Inflammatory macrophage treated with lipopolysaccharide for 4 hours (primary cell): ENCODE measurements around the gene TEAD1.
A peak's percentile ranks its signal among the peaks of the same experiment; 100 is the strongest.

ENCODE experiments used
- DNase-seq: peaks from one replicate; pipeline ENCODE4 v3.0.0-alpha.2; 2020

Gene TEAD1

DNA sequence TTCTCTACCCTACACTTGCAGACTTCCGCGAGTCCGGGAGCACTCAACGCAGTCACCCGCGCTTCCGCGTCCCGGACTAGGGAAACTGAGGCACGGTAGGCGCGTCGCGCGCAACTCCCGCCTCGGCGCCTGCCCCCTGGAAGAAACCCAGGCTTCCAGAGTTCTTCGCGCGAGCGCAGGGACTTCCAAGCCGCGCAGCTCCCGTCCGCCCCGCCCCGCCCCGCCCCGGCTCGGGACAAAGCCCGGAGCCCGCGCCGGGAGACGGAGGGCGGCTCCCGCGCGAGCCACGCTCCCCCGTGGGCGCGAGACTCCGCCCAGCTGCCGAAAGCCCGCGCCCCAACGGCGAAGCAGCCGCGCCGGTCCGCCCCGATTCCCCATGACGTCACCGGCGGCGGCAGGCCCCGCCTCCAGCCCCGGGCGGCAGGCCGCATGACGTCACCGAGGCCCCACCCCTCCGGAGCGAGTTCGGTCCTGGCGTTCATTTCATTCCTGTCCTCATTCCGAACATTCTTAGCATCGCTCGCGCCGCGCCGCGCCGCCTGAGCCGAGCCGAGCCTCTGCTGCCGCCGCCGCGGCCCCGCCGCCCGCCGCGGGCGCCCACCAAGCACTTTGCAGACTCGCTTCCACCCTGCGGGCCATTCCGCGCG lies at the start of gene TEAD1:
TEAD1 (plus strand) TSS at position 498 of the 647 bp plus-strand sequence.
- peak; percentile 81 for DNase-seq

DNA sequence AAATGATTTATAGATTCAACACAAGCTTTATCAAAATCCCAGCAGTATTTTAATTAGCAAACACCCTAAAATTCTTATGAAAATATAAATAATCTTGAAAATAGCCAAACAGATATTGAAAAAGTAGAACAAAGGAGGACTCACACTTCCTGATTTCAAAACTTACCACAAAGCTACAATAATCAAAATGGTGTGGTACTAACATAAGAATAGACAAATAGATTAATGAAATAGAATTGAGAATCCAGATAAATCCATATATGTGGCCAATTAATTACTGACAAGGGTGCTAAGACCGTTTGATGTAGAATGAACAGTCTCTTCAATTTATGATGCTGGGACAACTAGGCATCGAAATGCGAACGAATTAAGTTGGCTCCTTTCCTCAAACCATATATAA lies 49.6 kb upstream of the TEAD1 start:
- no peak for DNase-seq

DNA sequence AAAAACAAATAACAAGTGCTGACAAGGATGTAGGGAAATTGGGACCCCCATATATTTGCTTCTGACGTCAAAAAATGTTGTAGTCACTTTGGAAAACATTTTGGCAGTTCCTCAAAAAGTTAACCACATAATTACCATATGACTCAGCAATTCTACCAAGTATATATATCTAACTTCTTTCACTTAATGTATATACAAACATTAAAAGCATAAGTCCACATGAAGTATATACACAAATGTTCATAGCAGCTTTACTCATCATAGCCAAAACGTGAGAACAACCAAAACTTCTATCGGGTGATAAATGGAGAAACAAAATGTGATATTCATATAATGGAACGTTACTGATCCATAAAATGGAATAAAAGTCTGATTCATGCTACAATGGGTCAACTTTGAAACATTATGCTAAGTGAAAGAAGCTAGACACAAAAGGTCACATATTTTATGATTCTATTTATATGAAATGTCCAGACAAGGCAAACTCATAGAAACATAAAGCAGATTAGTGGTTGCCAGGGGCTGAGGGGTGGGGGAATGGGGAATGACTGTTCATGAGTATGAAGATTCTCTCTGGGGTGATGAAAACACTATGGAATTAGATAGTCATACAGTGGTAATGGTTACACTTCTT lies 48.7 kb upstream of the TEAD1 start:
- DNase-seq: no peak

DNA sequence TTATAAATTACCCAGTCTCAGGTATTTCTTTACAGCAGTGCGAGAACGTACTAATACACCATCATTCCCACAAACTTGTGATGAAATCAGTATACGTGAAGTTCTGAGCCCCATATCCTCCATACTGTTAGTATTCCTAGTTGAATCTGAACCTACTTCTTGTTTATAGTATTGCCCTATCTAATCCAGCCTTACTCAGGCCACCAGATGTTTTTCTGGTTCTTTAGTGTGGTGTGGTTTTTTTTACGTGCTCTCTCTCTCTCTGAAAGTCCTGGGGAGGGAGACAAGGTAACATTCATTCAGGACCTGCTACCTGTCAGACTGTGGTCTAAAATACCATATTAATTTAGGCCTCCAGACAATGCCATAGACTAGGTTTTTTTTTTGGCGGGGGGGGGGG lies 47.6 kb upstream of the TEAD1 start:
- no peak for DNase-seq

DNA sequence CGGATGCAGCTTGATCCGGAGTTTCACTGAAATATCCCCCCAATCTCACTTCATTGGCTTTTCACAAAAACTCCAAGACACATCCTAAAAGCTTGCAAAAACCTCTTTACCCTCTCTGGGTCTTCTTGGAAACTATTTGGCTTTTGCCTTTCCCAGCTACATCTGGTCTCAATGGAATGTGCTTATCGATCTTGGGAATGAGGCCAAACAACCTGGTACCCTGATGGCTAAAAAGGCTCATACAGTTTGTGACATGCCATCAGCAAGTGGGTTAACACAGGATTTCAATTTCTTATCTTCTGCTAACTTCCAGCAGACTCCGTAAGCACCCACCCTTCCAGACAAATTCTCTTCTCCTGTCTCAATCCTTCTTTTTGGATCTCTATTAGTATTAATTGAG lies 45.9 kb upstream of the TEAD1 start:
- no peak for DNase-seq

DNA sequence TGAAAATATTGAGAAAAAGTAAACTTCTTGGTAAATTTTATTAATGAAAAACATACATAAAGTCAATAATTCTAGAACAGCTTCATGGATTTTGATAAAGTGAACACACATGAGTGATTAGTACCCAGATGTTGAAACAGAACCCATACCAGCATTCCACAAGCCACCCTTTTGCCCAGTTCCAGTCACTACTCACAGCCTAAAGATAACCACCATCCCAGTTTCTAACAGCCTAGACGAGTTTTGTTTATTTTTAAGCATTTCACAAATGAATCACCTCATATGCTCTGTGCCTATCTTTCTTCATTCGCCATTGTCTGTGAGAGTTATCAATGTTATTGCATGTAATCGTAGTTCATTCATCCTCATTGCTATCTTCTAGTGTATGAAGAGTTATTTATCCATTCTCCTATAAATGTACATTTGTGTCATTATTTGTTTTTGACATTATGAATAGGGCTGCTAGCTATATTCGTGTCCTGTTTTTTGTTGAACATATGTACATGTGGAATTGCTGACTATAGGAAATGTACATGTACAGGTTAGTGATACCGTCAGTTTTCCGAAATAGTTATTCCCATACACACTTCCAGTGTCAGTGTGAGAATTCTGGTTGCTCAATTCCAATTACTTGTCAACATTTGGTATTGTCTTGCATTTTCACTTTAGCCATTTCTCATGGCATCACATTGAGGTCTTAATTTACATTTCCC lies 44.5 kb upstream of the TEAD1 start:
- no peak for DNase-seq

DNA sequence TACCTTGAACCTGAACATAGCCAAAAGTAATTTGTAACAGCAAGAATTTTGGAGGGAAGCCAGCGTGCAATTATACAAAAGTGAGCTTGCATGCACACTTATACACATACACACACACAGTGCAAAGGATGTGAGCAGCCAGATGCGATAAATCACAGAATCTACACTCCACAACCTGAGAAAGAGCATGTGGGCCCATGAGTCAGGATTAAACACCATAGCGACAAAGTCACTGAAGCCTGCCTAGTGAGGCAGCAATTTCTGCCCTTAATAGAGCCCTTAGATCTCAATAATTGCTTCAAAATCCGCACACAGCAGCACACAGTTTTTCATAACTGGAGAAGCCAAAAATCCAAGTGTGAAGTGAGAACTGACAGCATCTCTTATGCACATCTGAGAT lies 42.6 kb upstream of the TEAD1 start:
- DNase-seq: no peak

DNA sequence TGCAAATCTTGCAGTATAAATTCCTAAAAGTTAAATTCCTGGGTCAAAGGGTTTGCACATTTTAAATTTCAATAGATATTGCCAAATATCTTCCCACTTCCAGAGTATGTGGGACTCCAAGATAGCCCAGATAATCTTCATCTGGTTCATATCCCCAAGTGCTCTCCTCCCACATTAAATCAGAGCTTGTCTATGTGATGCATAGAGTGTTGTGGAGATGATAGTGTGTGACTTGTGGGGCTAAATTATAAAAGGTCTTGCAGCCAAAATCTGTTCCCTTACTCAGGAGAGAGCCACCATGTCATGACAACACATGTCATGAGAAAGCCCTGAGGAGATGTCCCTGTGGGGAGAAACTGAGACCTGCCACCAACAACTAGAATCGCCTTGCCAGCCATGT lies 39.9 kb upstream of the TEAD1 start:
- DNase-seq: no peak

DNA sequence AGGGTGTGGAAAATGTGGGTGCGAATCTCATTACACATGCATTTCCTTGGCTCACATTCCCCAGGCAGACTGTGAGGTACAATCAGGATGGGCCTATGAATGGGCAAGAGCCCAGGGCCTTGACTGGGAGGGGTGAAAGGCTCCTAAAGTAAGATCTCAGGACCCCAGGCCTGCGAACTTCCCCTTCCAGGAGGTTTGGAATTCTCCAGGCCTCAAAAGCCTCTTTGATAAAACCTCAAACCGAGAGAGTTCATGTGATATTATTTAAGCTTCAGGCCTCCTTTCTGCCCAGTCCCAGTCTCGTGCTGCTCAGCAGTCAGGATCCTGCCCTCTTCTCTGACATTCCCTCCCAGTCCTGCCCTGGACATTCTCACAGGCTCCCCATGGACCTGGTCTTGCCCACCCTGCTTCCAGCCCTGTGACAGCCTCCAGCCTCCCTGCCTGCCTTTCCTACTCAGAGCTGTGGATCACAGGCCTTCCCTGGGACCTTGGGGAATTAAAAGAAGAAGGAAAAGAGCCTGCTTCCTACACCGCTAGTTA lies 37.3 kb upstream of the TEAD1 start:
- no peak for DNase-seq

DNA sequence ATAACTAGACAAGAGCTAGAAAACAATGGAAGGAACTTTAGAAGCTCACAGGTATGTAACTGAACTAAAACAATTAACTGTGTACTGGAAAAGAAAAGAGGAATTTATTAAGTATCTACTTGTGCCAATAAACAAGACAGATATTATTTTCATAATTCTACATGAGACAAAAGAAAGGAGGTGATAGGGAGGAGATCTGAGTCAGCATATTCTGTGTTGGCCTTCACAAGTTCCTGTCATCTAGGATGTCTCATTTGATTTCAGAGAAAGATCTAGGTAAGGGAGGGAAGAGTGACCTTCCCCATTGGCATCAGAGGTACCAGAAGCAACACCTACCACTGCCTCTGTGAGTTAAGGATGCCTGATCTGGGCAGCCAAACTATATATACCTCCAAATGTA lies 34.8 kb upstream of the TEAD1 start:
- DNase-seq: no peak

DNA sequence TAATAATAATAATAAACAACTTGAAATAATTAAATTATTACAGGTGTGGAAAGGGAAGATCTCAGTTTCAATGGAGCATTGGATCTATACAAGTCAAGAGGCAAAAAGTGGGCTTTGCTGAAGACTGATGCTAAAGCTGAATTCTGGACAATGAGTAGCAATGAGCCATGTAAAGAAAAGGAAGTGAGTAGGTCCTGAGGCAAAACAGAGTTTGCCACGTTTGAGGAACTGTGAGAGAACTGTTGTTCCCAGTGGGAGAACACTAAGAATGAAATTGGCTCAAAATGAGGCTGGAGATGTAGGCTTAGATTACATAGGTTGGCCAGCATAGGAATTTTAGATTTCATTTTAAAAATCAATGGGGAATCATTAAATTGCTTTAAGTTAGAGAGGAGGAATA lies 33.9 kb upstream of the TEAD1 start:
- no peak for DNase-seq

DNA sequence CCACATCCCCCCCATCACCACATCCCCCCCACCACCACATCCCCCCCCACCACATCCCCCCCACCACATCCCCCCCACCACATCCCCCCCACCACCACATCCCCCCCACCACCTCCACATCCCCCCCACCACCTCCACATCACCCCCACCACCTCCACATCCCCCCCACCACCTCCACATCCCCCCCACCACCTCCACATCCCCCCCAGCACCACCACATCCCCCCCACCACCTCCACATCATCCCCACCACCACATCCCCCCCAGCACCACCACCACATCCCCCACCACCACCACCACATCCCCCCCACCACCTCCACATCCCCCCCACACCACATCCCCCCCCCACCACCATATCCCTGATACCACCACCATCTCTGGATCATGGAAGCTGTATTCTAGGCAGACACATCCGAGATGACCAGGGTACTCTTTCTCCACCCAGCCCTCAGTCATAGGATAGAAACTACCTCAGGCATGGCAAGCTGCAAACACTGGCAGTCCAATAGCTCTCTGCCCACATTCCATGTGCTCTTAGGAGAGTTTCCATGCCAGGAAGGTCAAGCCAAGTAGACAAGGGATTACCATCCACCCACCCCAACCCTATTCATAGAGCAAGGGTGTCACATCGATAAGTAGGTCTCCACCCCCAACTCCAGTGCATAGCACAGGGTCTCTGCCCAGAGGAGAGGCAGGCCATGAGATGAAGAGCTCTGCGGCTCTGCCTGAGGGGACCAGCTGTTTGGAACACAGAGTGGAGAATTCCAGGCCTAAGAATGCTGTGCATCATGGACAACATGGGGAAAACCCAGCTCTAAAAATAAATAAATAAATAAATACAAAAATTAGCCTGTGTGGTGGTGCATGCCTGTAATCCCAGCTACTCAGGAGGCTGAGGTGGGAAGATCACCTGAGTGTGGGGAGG lies 33.0 kb upstream of the TEAD1 start:
- DNase-seq: no peak

DNA sequence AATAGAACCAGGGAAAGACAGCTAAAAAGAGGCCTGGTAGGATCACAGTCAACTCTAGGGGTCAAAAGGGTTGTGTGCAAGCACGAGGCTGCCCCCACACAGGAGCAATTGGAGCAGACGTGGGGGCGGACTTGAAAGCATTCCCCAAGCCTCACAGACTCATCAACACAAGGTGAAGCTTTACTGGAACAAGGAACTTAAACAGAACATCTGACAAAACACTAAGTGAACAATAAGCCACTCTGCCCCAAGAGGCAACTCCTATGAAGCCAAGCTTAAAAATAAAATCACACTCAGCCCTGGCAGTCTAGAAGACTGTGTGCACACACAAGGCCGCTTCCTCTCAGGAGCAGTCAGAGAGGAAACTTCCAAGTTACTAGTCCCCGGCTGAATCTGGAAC lies 32.2 kb upstream of the TEAD1 start:
- no peak for DNase-seq

DNA sequence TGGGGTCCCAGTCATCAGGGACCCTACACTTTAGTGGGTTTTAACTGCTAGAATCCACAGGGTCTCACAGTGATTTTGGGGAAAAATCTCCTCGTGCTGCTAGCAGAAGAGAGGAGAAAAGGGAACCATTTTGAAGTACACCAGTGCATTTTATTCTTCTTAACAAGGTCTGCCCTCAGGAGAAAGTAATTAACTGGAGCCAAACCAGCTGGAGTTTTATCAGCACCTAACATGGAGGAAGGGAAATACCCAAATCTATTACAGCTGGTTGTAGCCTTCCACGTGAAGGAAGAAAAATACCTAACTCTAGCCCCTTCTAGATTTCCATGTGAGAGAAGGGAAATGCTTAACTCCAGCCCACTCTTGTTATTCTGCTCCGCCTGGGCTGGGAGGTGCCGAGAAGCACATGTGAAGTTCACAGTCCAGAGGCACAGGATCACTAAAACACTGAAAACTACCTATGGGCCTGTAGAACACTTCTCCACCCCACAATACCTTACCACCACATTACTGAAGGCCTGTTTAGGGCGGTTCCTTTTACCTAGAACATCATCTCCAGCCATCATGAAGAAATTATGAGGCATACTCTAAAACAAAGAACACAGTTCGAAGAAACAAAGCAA lies 31.3 kb upstream of the TEAD1 start:
- no peak for DNase-seq

DNA sequence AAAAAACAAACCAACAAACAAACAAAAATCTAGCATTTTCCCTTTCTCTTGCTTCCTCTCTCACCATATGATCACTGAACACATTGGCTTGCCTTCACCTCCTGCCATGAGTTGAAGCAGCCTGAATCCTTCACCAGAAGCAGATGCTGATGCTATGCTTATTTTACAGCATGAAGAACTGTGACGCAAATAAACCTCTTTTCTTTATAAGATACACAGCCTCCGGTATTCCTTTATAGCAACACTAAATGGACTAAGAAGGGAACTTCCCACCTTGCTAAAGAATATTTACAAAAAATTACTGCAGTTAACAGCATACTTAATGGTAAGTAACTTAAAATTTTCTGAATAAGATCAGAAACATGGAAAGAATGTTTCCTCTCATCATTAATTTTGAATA lies 27.7 kb upstream of the TEAD1 start:
- no peak for DNase-seq

DNA sequence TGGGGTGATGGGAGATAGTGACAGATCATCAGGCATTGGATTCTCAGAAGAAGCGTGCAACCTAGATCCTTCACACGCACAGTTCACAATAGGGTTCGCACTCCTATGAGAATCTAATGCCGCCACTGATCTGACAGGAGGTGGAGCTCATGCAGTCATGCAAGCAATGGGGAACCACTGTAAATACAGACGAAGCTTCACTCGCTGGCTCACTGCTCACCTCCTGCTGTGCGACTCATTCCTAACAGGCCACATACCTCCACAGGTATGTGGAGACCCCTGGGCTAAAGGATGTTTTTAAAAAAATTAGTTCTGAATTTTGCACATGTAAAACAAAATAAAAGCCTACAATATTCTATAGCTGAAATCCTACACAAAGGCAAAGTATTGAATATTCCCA lies 20.5 kb upstream of the TEAD1 start:
- no peak for DNase-seq

DNA sequence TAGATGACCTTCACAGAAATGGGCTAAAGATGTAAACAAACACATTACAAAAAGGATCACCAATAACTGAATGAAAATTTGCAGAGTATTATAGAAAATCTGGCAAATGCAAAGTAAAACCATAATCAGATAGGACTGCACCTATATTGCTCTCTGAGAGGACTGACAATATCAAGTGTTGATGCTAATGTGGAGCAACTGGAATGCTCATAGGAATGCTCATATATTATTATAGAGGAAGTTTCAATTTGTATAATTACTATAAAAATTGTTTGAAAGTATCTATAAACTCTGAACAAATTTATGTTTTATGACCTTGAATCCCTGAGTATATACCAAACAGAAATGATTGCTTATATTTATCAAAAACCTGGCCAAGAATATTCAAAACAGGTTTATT lies 18.4 kb upstream of the TEAD1 start:
- no peak for DNase-seq

DNA sequence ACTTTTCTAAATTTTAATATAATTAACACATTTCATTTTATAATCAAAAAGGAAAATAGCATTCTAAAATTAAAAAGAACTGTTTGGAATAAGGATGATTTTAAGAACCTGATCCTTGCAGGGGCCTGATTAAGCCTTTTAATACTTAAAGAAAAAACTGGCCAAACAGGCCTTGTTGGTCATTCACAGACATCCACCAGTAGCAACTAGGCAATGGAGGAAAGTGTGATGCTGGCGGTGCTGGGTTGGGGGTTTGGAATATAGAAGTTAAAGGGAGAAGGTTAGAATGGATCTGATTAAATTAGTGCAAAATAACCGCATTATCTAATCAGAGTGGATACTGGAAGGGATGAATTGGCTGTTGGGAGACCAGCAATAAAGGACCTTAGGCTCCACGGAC lies 16.9 kb upstream of the TEAD1 start:
- DNase-seq: no peak

DNA sequence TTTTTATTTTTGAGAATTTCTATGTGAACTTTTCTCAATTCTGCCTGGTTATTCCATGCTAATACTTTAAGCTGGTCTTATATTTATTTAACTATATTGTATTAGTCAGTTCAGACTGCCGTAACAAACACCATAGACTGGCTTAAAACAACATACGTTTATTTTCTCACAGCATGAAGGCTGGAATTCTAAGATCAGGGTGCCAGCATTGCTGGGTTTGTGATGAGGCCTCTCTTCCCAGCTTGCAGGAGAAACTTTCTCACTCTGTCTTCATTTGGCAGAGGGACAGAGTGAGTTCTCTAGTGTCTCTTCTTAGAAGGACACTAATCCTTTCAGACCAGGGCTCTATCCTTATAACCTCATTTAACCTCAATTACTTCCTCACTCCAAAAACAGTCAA lies 16.2 kb upstream of the TEAD1 start:
- no peak for DNase-seq

DNA sequence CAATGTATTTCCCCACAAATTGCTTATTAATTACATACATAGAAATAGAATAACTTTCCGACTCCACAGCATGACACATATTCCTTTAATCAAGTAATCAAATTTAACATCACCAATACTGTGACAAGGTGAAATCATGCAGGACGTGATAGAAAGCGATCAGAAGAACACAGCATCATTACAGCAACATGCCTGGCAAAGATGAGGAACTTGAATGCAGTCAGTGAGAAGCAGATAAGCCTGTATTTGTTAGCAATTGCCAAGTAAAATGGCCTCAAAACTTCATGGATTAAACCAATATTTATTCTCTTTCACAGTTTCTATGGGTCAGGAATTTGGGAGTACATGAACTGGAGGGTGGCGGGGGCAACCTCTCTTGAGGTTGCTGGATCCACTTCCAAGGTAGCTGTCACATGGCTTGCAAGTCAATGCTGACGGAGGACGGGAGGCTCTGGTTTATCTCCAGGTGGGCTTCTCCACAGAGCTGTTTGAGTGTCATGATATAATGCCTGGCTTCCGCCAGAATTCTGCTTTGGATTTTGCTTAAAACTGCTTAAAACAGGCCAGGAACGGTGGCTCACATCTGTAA lies 12.0 kb upstream of the TEAD1 start:
- DNase-seq: no peak

DNA sequence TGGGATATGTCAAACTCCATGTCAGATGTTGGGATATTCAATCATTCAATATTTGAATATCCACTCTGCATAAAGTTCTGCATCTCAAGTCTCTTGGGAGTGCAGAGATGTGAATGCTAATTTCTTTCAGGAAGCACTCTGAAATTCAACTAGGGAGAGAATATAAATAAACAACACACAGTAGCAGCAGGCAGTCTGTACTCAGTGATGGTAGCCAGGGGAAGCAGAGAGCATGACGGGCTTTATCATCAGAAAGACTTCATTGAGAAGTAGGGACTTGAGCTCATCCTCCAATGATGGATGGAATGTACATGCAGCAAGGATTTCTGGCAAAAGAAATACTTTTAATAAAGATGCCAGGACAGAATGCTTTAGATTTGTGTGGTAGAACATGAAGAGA lies 9.8 kb upstream of the TEAD1 start:
- DNase-seq: no peak

DNA sequence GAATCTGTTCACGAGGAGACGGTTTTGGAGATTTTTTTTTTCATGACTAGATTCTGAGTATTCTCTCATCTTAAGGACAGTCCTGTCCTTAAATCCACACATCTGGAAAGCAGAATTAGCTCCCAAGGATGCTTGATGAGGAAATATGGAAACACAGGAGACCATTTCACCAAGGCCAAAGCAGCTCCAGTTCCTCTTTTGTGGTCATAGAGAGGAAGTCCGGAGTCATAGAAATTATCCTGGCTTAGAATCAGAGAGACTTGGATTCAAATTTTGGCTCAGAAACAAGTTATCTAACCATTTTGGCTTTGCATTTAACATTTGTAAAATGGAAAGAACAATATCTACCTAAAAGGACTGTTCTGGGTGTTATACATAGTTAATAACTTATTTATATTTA lies 7.3 kb upstream of the TEAD1 start:
- peak; percentile 3 for DNase-seq
